HepG2 (cell line): Measurements from ENCODE around the gene CIAPIN1. TPM values are rescaled to one million over a fixed set of nuclear protein-coding genes. Genes with fewer than 3 reads are reported as not detected.

Source experiments
- AKAP8 ChIP-seq: sonication (generic); formaldehyde crosslinking; IDR thresholded peaks from 2 replicates; pipeline ENCODE4 v1.5.1; 2020; ENCODE audit warnings: mild to moderate bottlenecking, missing genetic modification reagents
- BCL6 ChIP-seq: IDR thresholded peaks from 2 replicates; pipeline ENCODE4 v1.6.1; 2016; ENCODE audit warnings: missing genetic modification reagents, missing compliant biosample characterization
- CERS6 ChIP-seq: sonication (generic); formaldehyde crosslinking; IDR thresholded peaks from 2 replicates; pipeline ENCODE4 v1.5.0; 2020; ENCODE audit warnings: missing genetic modification reagents
- FOXM1 ChIP-seq: sonication (generic); formaldehyde crosslinking; IDR thresholded peaks from 2 replicates; pipeline ENCODE4 v1.5.0; 2020; ENCODE audit warnings: missing genetic modification reagents
- HINFP ChIP-seq: sonication (generic); formaldehyde crosslinking; IDR thresholded peaks from 2 replicates; pipeline ENCODE4 v1.4.0; 2020; ENCODE audit warnings: low read depth, mild to moderate bottlenecking, missing genetic modification reagents
- KAT8 ChIP-seq: IDR thresholded peaks from 2 replicates; pipeline ENCODE4 v1.6.1; 2016; ENCODE audit warnings: missing genetic modification reagents, missing compliant biosample characterization
- KLF11 ChIP-seq: IDR thresholded peaks from 2 replicates; pipeline ENCODE4 v1.6.1; 2016; ENCODE audit warnings: missing compliant biosample characterization
- MAF1 ChIP-seq: sonication (generic); formaldehyde crosslinking; IDR thresholded peaks from 2 replicates; pipeline ENCODE4 v1.5.0; 2020; ENCODE audit warnings: missing genetic modification reagents, borderline replicate concordance
- MIER2 ChIP-seq: IDR thresholded peaks from 2 replicates; pipeline ENCODE4 v1.6.1; 2016; ENCODE audit warnings: missing biosample characterization, missing genetic modification reagents
- MYC ChIP-seq: sonication (generic); formaldehyde crosslinking; IDR thresholded peaks from 2 replicates; pipeline ENCODE4 v1.9.0; 2021; ENCODE audit warnings: missing genetic modification reagents, borderline replicate concordance
- NFRKB ChIP-seq: fragments of 450-650 bp; IDR thresholded peaks from 2 replicates; pipeline ENCODE4 v1.6.1; 2017
- PCBP1 ChIP-seq: fragments of 200-400 bp; formaldehyde crosslinking; IDR thresholded peaks from 2 replicates; pipeline ENCODE4 v1.6.1; 2017; ENCODE audit warnings: mild to moderate bottlenecking, low read depth, low read length, borderline replicate concordance
- POGK ChIP-seq: sonication (generic); formaldehyde crosslinking; conservative IDR thresholded peaks from 2 replicates; pipeline ENCODE4 v1.8.0; 2022; ENCODE audit warnings: mild to moderate bottlenecking, moderate library complexity, missing genetic modification reagents
- SMAD1 ChIP-seq: sonication (generic); formaldehyde crosslinking; IDR thresholded peaks from 2 replicates; pipeline ENCODE4 v1.4.0; 2020; ENCODE audit warnings: missing genetic modification reagents, low read depth, mild to moderate bottlenecking, borderline replicate concordance
- SMC3 ChIP-seq: IDR thresholded peaks from 2 replicates; pipeline ENCODE4 v1.6.1; 2011; ENCODE audit warnings: low read length, improper control_type of control experiment
- TERF1 ChIP-seq: sonication (generic); formaldehyde crosslinking; IDR thresholded peaks from 2 replicates; pipeline ENCODE4 v1.8.0; 2022; ENCODE audit warnings: mild to moderate bottlenecking, missing genetic modification reagents, moderate library complexity
- ZBTB38 ChIP-seq: sonication (generic); formaldehyde crosslinking; IDR thresholded peaks from 2 replicates; pipeline ENCODE4 v1.5.1; 2020; ENCODE audit warnings: mild to moderate bottlenecking, missing genetic modification reagents
- ZBTB44 ChIP-seq: sonication (generic); formaldehyde crosslinking; IDR thresholded peaks from 2 replicates; pipeline ENCODE4 v1.4.0; 2020; ENCODE audit warnings: missing genetic modification reagents
- ZNF263 ChIP-seq: sonication (generic); formaldehyde crosslinking; IDR thresholded peaks from 2 replicates; pipeline ENCODE4 v1.4.0; 2020; ENCODE audit warnings: missing genetic modification reagents
- ZNF350 ChIP-seq: sonication (generic); formaldehyde crosslinking; IDR thresholded peaks from 2 replicates; pipeline ENCODE4 v1.4.0; 2020; ENCODE audit warnings: mild to moderate bottlenecking, low read depth, missing genetic modification reagents, borderline replicate concordance
- ZNF773 ChIP-seq: sonication (generic); formaldehyde crosslinking; IDR thresholded peaks from 2 replicates; pipeline ENCODE4 v1.4.0; 2020; ENCODE audit warnings: missing genetic modification reagents, borderline replicate concordance
- ZNF816 ChIP-seq: sonication (generic); formaldehyde crosslinking; IDR thresholded peaks from 2 replicates; pipeline ENCODE4 v1.8.0; 2022; ENCODE audit warnings: missing genetic modification reagents, mild to moderate bottlenecking, borderline replicate concordance
- ZSCAN12 ChIP-seq: sonication (generic); formaldehyde crosslinking; IDR thresholded peaks from 2 replicates; pipeline ENCODE4 v1.9.0; 2021; ENCODE audit warnings: mild to moderate bottlenecking, missing genetic modification reagents
- polyA plus RNA-seq, 8 experiments: library from polyadenylated mRNA; depleted of rRNA in 3 of 8; stranded (reverse) in 7 of 8; unstranded in 1 of 8; fragments of >200 nt; fragmentation: Illumina TruSeq in 4 of 8; extraction: Trizol in 4 of 8; gene quantifications; 2 replicates each; pipeline versions ENCODE4 v1.2.1 to v1.2.3, GENCODE V29; 2011 to 2016; ENCODE audit warnings: low read depth in 4 of 8, missing spikeins in 1 of 8, mixed read lengths in 1 of 8; ENCODE audit not compliant: insufficient read depth in 1 of 8
- total RNA-seq, 5 experiments: library from RNA; depleted of rRNA; stranded (reverse); fragments of >200 nt; fragmentation: Illumina TruSeq; extraction: Trizol; gene quantifications; 2 replicates each; pipeline ENCODE4 v1.2.3, GENCODE V29; 2016; ENCODE audit warnings: low read depth in 1 of 5

CIAPIN1 gene
- total and polyA plus RNA-seq, 2 of the 13 experiments (the other 11 are each of a cell fraction or from before 2014, with no cell fraction given): 69.3 to 89.7 TPM

- TF ChIP-seq MYC (CRISPR knock-in tag) (peak; percentile 97), KAT8 (peak; percentile 97), ZNF773 (peak; percentile 56; the same call in 1 of the 2 replicates), FOXM1 (no peak), ZSCAN12 (CRISPR knock-in tag) (no peak), BCL6 (CRISPR knock-in tag) (0 out of 2 replicates have a peak, but pooled peaks have one; percentile 41), NFRKB (peak; percentile 93), ZNF263 (peak; percentile 41), PCBP1 (peak; percentile 98; the same call in 1 of the 2 replicates), TERF1 (CRISPR knock-in tag) (no peak), MIER2 (0 out of 2 replicates have a peak, but pooled peaks have one; percentile 70), ZNF816 (CRISPR knock-in tag) (peak; percentile 35; the same call in 1 of the 2 replicates), POGK (peak; percentile 92; the same call in 1 of the 2 replicates), SMAD1 (CRISPR knock-in tag) (peak; percentile 89; the same call in 1 of the 2 replicates), ZBTB44 (peak; percentile 81), AKAP8 (peak; percentile 77; the same call in 1 of the 2 replicates), ZNF350 (peak; percentile 97), KLF11 (CRISPR knock-in tag) (peak; percentile 35; the same call in 1 of the 2 replicates), MAF1 (peak; percentile 60; the same call in 1 of the 2 replicates), ZBTB38 (CRISPR knock-in tag) (peak; percentile 92; the same call in 1 of the 2 replicates), CERS6 (CRISPR knock-in tag) (0 out of 2 replicates have a peak, but pooled peaks have one; percentile 59), SMC3 (no peak), HINFP (CRISPR knock-in tag) (no peak; the same call in 1 of the 2 replicates)
These were observed at the start of gene CIAPIN1, which contains the start of gene COQ9 (continued) for GRCh38 chr16:57447186-57447962.
